Measurements from ENCODE around the gene C4orf46. TPM values are rescaled to one million over a fixed set of nuclear protein-coding genes. Genes with fewer than 3 reads are reported as not detected.

Gene C4orf46
- total RNA-seq, 1 experiment from 2014 or later = 9.6 TPM

DNA sequence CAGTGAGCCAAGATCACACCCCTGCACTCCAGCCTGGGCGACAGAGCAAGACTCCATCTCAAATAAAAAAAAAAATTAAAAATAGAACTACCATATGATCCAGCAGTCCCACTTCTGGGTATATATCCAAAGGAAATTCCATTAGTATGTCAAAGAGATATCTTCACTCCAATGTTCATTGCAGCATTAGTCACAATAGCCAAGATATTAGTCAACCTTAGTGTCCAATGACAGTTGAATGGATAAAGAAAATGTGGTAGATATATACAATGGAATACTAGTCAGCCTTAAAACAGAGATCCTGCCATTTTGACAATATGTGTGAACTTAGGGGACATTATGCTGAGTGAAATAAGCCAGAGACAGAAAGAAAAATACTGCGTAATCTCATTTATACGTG lies 49.4 kb downstream of the C4orf46 start:
- Mint-ChIP-seq H3K27ac (ENCODE audit: unreplicated experiment) (no peak overlapping the region), H3K4me3 (ENCODE audit: low read depth, unreplicated experiment) (no peak overlapping the region), H3K27me3 (ENCODE audit: unreplicated experiment) (no peaks in the 10 kb centered on the region), H3K36me3 (ENCODE audit: insufficient read depth, unreplicated experiment) (no peaks in the 10 kb centered on the region), H3K4me1 (ENCODE audit: low read depth, unreplicated experiment) (no peaks in the 10 kb centered on the region), H3K9me3 (ENCODE audit: low read depth, unreplicated experiment) (no peaks in the 10 kb centered on the region)
- no TSS peak for BruUV-seq (replicated peaks)
- TF ChIP-seq, protein P1, sequence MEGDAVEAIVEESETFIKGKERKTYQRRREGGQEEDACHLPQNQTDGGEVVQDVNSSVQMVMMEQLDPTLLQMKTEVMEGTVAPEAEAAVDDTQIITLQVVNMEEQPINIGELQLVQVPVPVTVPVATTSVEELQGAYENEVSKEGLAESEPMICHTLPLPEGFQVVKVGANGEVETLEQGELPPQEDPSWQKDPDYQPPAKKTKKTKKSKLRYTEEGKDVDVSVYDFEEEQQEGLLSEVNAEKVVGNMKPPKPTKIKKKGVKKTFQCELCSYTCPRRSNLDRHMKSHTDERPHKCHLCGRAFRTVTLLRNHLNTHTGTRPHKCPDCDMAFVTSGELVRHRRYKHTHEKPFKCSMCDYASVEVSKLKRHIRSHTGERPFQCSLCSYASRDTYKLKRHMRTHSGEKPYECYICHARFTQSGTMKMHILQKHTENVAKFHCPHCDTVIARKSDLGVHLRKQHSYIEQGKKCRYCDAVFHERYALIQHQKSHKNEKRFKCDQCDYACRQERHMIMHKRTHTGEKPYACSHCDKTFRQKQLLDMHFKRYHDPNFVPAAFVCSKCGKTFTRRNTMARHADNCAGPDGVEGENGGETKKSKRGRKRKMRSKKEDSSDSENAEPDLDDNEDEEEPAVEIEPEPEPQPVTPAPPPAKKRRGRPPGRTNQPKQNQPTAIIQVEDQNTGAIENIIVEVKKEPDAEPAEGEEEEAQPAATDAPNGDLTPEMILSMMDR (IDR thresholded peaks at IDR 0.05; ENCODE audit: unreplicated experiment) = no peak
- DNase-seq = no peak
- intact Hi-C loops (cut with micrococcal nuclease; ENCODE audit: unreplicated experiment) = no loop called here
- CTCF ChIA-PET = no interaction called here

DNA sequence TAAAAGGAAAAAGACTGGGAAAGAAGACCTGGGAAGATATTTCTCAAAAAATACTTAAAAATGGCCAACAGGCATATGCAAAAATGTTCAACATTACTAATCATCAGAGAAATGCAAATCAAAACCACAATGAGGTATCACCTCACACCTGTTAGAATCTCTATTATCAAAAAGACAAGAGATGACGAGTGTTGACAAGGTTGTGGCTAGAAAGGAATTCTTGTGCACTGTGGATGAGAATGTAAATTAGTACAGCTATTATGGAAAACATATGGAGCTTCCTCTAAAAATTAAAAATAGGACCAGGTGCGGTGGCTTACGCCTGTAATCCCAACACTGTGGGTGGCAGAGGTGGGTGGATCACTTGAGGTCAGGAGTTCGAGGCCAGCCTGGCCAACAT lies 50.0 kb downstream of the C4orf46 start:
- Mint-ChIP-seq H3K4me3 (ENCODE audit: low read depth, unreplicated experiment) (no peak overlapping the region), H3K27me3 (ENCODE audit: unreplicated experiment) (no peaks in the 10 kb centered on the region), H3K4me1 (ENCODE audit: low read depth, unreplicated experiment) (no peaks in the 10 kb centered on the region), H3K27ac (ENCODE audit: unreplicated experiment) (no peak overlapping the region), H3K36me3 (ENCODE audit: insufficient read depth, unreplicated experiment) (no peaks in the 10 kb centered on the region), H3K9me3 (ENCODE audit: low read depth, unreplicated experiment) (no peaks in the 10 kb centered on the region)
- no peak for DNase-seq
- CTCF ChIA-PET = no interaction called here
- no TSS peak for BruUV-seq (replicated peaks)
- TF ChIP-seq, protein P1 (IDR thresholded peaks at IDR 0.05; ENCODE audit: unreplicated experiment) = no peak
- intact Hi-C loops (cut with micrococcal nuclease; ENCODE audit: unreplicated experiment) = no loop called here

DNA sequence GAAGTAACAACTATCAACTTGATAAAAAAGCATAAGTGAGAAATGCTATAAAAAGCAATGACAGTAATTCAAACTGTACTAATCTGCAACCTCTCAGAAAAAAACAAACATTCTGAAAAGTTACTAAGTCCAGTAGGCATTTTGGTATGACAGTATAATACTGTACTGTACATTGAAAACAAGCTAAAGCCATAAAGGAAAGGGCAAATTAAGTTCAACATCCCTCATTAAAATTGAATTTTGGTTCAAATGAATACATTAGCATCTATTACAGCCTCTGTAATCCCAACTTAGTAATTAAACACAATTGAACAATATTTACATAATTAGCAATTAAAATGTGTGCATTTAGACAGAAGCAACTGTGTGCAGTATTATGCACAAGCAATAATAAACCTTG lies 53.7 kb downstream of the C4orf46 start:
- DNase-seq = no peak
- CTCF ChIA-PET = no interaction called here
- intact Hi-C loops (cut with micrococcal nuclease; ENCODE audit: unreplicated experiment) = no loop called here
- H3K4me3 Mint-ChIP-seq (ENCODE audit: low read depth, unreplicated experiment) = no peak overlapping the region
- H3K36me3 Mint-ChIP-seq (ENCODE audit: insufficient read depth, unreplicated experiment) = no peaks in the 10 kb centered on the region
- no peaks in the 10 kb centered on the region for H3K27me3 Mint-ChIP-seq (ENCODE audit: unreplicated experiment)
- BruUV-seq (replicated peaks) = no TSS peak
- no peaks in the 10 kb centered on the region for H3K4me1 Mint-ChIP-seq (ENCODE audit: low read depth, unreplicated experiment)
- TF ChIP-seq, protein P1 (IDR thresholded peaks at IDR 0.05; ENCODE audit: unreplicated experiment) = no peak
- no peak overlapping the region for H3K27ac Mint-ChIP-seq (ENCODE audit: unreplicated experiment)
- H3K9me3 Mint-ChIP-seq (ENCODE audit: low read depth, unreplicated experiment) = no peaks in the 10 kb centered on the region

Other genes with a start within 250 kb of the C4orf46 start
- not detected in 2 replicates for gene RXFP1, start 150.0 kb downstream of the C4orf46 start, total RNA-seq (2022)
- 8.4 and 13.8 TPM in 2 replicates for gene ETFDH, start 409 bp upstream of the C4orf46 start, total RNA-seq (2022)
- 32.4 and 34.4 TPM in 2 replicates for gene PPID, start 51.5 kb upstream of the C4orf46 start, total RNA-seq (2022)
- gene FNIP2, start 97.1 kb upstream of the C4orf46 start, total RNA-seq (2022) = 35.3 and 38.7 TPM in 2 replicates